HepG2 (cell line): Measurements from ENCODE around the gene SMIM44. TPM values are rescaled to one million over a fixed set of nuclear protein-coding genes. Genes with fewer than 3 reads are reported as not detected.

Source experiments
- ATF7-NPFF ChIP-seq: sonication (generic); formaldehyde crosslinking; IDR thresholded peaks from 2 replicates; pipeline ENCODE4 v1.8.1; 2023; ENCODE audit warnings: mild to moderate bottlenecking, low read depth, missing genetic modification reagents, moderate library complexity
- ATRX ChIP-seq: sonication (generic); formaldehyde crosslinking; IDR thresholded peaks from 2 replicates; pipeline ENCODE4 v1.4.0; 2020; ENCODE audit warnings: missing genetic modification reagents, borderline replicate concordance
- BRD4 ChIP-seq: sonication (generic); formaldehyde crosslinking; IDR thresholded peaks from 2 replicates; pipeline ENCODE4 v1.4.0; 2020; ENCODE audit warnings: missing genetic modification reagents
- CAMTA2 ChIP-seq: sonication (generic); formaldehyde crosslinking; IDR thresholded peaks from 2 replicates; pipeline ENCODE4 v1.4.0; 2020; ENCODE audit warnings: mild to moderate bottlenecking, missing genetic modification reagents, borderline replicate concordance
- CBX1 ChIP-seq: IDR thresholded peaks from one replicate; pipeline ENCODE4 v1.6.1; 2016; ENCODE audit warnings: antibody characterized with exemption, low read depth
- DR1 ChIP-seq: sonication (generic); formaldehyde crosslinking; IDR thresholded peaks from 2 replicates; pipeline ENCODE4 v1.8.0; 2021; ENCODE audit warnings: mild to moderate bottlenecking, missing genetic modification reagents, inconsistent platforms
- EP300 ChIP-seq, 3 experiments: sonication (generic) in 1 of 3; formaldehyde crosslinking in 1 of 3; IDR thresholded peaks; 2 replicates each; pipeline versions ENCODE4 v1.5.1 to v1.6.1; 2011 to 2020; ENCODE audit warnings: low read depth in 2 of 3, low read length in 2 of 3, borderline replicate concordance in 1 of 3, improper control_type of control experiment in 1 of 3, mild to moderate bottlenecking in 1 of 3, missing genetic modification reagents in 1 of 3, moderate library complexity in 1 of 3
- FOXO1 ChIP-seq: sonication (generic); formaldehyde crosslinking; IDR thresholded peaks from 2 replicates; pipeline ENCODE4 v1.4.0; 2020; ENCODE audit warnings: missing genetic modification reagents
- HCFC1 ChIP-seq: fragments of 150-350 bp; IDR thresholded peaks from 2 replicates; pipeline ENCODE4 v1.6.1; 2014; ENCODE audit warnings: low read depth, low read length
- HOXD1 ChIP-seq: sonication (generic); formaldehyde crosslinking; IDR thresholded peaks from 2 replicates; pipeline ENCODE4 v1.5.0; 2020; ENCODE audit warnings: missing genetic modification reagents
- IRX3 ChIP-seq: sonication (generic); formaldehyde crosslinking; IDR thresholded peaks from 2 replicates; pipeline ENCODE4 v1.8.1; 2023; ENCODE audit warnings: mild to moderate bottlenecking, low read depth, missing genetic modification reagents, borderline replicate concordance
- NFRKB ChIP-seq: fragments of 450-650 bp; IDR thresholded peaks from 2 replicates; pipeline ENCODE4 v1.6.1; 2017
- PHF21A ChIP-seq: sonication (generic); formaldehyde crosslinking; IDR thresholded peaks from 2 replicates; pipeline ENCODE4 v1.5.0; 2020; ENCODE audit warnings: mild to moderate bottlenecking, missing genetic modification reagents
- SP1 ChIP-seq, 2 experiments: fragments of 450-650 bp in 1 of 2; sonication (generic) in 1 of 2; formaldehyde crosslinking in 1 of 2; IDR thresholded peaks; 2 replicates each; pipeline versions ENCODE4 v1.4.0 to v1.6.1; 2016 to 2020; ENCODE audit warnings: missing genetic modification reagents in 1 of 2
- SP5 ChIP-seq: IDR thresholded peaks from 2 replicates; pipeline ENCODE4 v1.6.1; 2016; ENCODE audit warnings: low read depth, borderline replicate concordance
- XRCC5 ChIP-seq: fragments of 200-400 bp; formaldehyde crosslinking; optimal IDR thresholded peaks from 2 replicates; pipeline ENCODE3; 2017; ENCODE audit warnings: mild to moderate bottlenecking, low read length
- ZNF138 ChIP-seq: sonication (generic); formaldehyde crosslinking; IDR thresholded peaks from 2 replicates; pipeline ENCODE4 v1.5.0; 2020; ENCODE audit warnings: mild to moderate bottlenecking, low read depth, missing genetic modification reagents
- ZNF350 ChIP-seq: sonication (generic); formaldehyde crosslinking; IDR thresholded peaks from 2 replicates; pipeline ENCODE4 v1.4.0; 2020; ENCODE audit warnings: mild to moderate bottlenecking, low read depth, missing genetic modification reagents, borderline replicate concordance
- ZNF362 ChIP-seq: sonication (generic); formaldehyde crosslinking; IDR thresholded peaks from 2 replicates; pipeline ENCODE4 v1.4.0; 2020; ENCODE audit warnings: missing genetic modification reagents, mild to moderate bottlenecking, borderline replicate concordance
- ZNF441 ChIP-seq: sonication (generic); formaldehyde crosslinking; IDR thresholded peaks from 2 replicates; pipeline ENCODE4 v1.7.0; 2021; ENCODE audit warnings: missing genetic modification reagents, borderline replicate concordance
- ZNF570 ChIP-seq: sonication (generic); formaldehyde crosslinking; IDR thresholded peaks from 2 replicates; pipeline ENCODE4 v1.4.0; 2020; ENCODE audit warnings: mild to moderate bottlenecking, missing genetic modification reagents, borderline replicate concordance
- ZNF776 ChIP-seq: sonication (generic); formaldehyde crosslinking; IDR thresholded peaks from 2 replicates; pipeline ENCODE4 v1.4.0; 2020; ENCODE audit warnings: mild to moderate bottlenecking, missing genetic modification reagents
- ZSCAN22 ChIP-seq: sonication (generic); formaldehyde crosslinking; IDR thresholded peaks from 2 replicates; pipeline ENCODE4 v1.4.0; 2020; ENCODE audit warnings: mild to moderate bottlenecking, missing genetic modification reagents
- polyA plus RNA-seq, 8 experiments: library from polyadenylated mRNA; depleted of rRNA in 3 of 8; stranded (reverse) in 7 of 8; unstranded in 1 of 8; fragments of >200 nt; fragmentation: Illumina TruSeq in 4 of 8; extraction: Trizol in 4 of 8; gene quantifications; 2 replicates each; pipeline versions ENCODE4 v1.2.1 to v1.2.3, GENCODE V29; 2011 to 2016; ENCODE audit warnings: low read depth in 4 of 8, missing spikeins in 1 of 8, mixed read lengths in 1 of 8; ENCODE audit not compliant: insufficient read depth in 1 of 8
- total RNA-seq, 5 experiments: library from RNA; depleted of rRNA; stranded (reverse); fragments of >200 nt; fragmentation: Illumina TruSeq; extraction: Trizol; gene quantifications; 2 replicates each; pipeline ENCODE4 v1.2.3, GENCODE V29; 2016; ENCODE audit warnings: low read depth in 1 of 5
- TF ChIP-seq, protein P1 (sequence below): sonication (generic); formaldehyde crosslinking; IDR thresholded peaks from 2 replicates; pipeline ENCODE4 v1.8.0; 2022; ENCODE audit warnings: mild to moderate bottlenecking, missing genetic modification reagents; ENCODE audit not compliant: insufficient replicate concordance
- TF ChIP-seq, protein P2 (sequence below): sonication (generic); formaldehyde crosslinking; conservative IDR thresholded peaks from 2 replicates; pipeline ENCODE4 v1.5.0; 2020; ENCODE audit warnings: missing genetic modification reagents

Gene SMIM44
- total and polyA plus RNA-seq, 2 of the 13 experiments (the other 11 are each of a cell fraction or from before 2014, with no cell fraction given): not detected

GRCh38 chr19:3434630-3435553, 48.3 kb downstream of the SMIM44 start (continued):
- TF ChIP-seq ZNF776 (0 out of 2 replicates have a peak, but pooled peaks have one; percentile 27), HOXD1 (CRISPR knock-in tag) (no peak), IRX3 (CRISPR knock-in tag) (no peak), ATF7-NPFF (CRISPR knock-in tag) (no peak), ZNF362 (CRISPR knock-in tag) (no peak), PHF21A (CRISPR knock-in tag) (0 out of 2 replicates have a peak, but pooled peaks have one; percentile 26), HCFC1 (peak; percentile 96), CAMTA2 (CRISPR knock-in tag) (no peak), BRD4 (CRISPR knock-in tag) (no peak), CBX1 (no peak), ZSCAN22 (CRISPR knock-in tag) (no peak), XRCC5 (peak; percentile 64), ZNF138 (no peak), FOXO1 (CRISPR knock-in tag) (no peak), SP5 (CRISPR knock-in tag) (peak; percentile 9; the same call in 1 of the 2 replicates), SP1 (IDR thresholded peaks at IDR 0.05) (no peak), SP1 (CRISPR knock-in tag; IDR thresholded peaks at IDR 0.05) (peak; percentile 50; the same call in 1 of the 2 replicates), ATRX (CRISPR knock-in tag) (no peak), DR1 (peak; percentile 62; the same call in 1 of the 2 replicates), ZNF570 (no peak), EP300 (IDR thresholded peaks at IDR 0.05; ENCODE audit: low read depth in 2 of 2, low read length in 2 of 2) (no peak), EP300 (CRISPR knock-in tag; IDR thresholded peaks at IDR 0.05; ENCODE audit: borderline replicate concordance) (no peak), ZNF350 (CRISPR knock-in tag) (peak; percentile 66; the same call in 1 of the 2 replicates), NFRKB (no peak), ZNF441 (no peak)
- TF ChIP-seq, protein P1, sequence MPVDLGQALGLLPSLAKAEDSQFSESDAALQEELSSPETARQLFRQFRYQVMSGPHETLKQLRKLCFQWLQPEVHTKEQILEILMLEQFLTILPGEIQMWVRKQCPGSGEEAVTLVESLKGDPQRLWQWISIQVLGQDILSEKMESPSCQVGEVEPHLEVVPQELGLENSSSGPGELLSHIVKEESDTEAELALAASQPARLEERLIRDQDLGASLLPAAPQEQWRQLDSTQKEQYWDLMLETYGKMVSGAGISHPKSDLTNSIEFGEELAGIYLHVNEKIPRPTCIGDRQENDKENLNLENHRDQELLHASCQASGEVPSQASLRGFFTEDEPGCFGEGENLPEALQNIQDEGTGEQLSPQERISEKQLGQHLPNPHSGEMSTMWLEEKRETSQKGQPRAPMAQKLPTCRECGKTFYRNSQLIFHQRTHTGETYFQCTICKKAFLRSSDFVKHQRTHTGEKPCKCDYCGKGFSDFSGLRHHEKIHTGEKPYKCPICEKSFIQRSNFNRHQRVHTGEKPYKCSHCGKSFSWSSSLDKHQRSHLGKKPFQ (CRISPR knock-in tag): peak; percentile 38
- TF ChIP-seq, protein P2, sequence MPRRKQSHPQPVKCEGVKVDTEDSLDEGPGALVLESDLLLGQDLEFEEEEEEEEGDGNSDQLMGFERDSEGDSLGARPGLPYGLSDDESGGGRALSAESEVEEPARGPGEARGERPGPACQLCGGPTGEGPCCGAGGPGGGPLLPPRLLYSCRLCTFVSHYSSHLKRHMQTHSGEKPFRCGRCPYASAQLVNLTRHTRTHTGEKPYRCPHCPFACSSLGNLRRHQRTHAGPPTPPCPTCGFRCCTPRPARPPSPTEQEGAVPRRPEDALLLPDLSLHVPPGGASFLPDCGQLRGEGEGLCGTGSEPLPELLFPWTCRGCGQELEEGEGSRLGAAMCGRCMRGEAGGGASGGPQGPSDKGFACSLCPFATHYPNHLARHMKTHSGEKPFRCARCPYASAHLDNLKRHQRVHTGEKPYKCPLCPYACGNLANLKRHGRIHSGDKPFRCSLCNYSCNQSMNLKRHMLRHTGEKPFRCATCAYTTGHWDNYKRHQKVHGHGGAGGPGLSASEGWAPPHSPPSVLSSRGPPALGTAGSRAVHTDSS: no peak
